Kasumi-1 (cell line): ENCODE data around the gene BRIP1.

Experiments
- DNase-seq, 2 experiments: peaks; one replicate each; lab custom pipeline; 2025; lab: John Stamatoyannopoulos, UW

The BRIP1 gene

DNA sequence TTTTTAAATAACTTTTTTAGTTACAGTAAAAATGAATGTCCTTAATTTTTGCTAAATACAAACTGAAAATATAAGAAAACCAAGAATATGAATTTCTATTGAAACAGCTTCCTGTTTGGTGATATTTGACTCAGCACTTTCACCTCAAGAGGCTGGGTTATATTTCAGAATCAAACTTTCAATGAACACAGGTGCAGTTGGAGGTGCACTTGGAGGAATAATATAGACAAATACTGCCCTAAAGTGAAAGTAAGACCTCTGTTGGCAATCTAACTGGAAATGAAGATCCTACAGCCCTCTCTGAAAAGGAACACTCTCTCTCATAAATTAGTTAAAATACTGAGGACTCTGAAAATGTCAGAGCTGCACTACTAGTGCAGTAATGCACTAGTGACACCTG is 106.2 kb downstream of the BRIP1 start:
- peak in 1 of 2 experiments; percentile 29 for DNase-seq

GRCh38 chr17:61756561-61756960 is 106.8 kb downstream of the BRIP1 start:
- DNase-seq = peak in 1 of 2 experiments; percentile 20

DNA sequence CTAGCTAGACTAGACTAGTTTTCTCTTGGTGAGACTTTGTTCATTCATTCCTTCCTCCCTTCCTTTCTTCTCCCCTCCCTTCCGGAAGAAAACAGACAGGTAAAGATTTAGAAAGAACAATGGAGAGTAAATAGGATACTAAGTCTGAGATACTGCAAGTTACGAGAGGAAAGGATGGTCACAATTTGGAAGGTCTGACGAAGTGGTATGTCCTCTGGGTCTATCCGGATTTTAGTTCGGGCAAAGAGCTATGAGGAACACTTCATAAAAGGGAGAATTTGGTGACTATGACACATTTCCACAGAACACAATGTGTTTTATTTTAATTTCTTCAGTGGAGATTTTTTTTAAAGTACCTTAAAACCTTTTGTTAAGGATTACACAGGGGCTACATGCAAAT is 107.7 kb downstream of the BRIP1 start:
- DNase-seq = no peak

DNA sequence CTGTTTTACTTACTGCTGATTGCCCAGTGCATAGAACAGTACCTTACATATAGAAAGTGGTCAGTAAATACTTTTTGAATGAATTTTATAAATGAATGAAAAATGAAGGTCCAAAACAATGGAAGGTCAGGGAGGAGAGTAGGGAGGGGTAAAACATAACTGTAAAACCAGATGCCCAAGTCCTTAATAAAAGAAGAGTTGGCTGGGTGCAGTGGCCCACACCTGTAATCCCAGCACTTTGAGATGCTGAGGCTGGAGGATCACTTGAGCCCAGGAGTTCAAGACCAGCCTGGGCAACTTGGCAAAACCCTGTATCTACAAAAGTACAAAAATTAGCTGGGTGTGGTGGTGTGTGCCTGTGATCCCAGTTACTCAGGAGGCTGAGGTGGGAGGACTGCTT is 108.2 kb downstream of the BRIP1 start:
- DNase-seq = no peak

DNA sequence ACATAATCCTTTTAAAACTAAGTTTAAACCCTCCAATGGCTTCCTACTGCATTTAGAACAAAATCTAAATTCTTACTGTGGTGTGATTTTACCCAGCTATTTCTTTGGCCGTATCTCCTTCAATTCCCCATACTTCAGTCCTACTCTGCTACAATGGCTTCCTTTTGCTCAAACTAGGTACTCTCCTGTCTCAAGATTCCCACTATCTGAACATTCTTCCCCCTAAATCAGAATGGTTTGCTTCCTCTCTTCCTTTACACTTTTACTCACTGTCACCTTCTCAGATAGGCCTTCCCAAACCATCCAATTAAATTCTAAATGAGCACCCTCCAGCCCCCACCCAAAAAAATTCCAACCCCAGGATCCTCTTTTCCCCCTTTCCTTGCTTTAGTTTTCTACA is 109.2 kb downstream of the BRIP1 start:
- DNase-seq = no peak

GRCh38 chr17:61753696-61754095 is 109.6 kb downstream of the BRIP1 start:
- DNase-seq = no peak

DNA sequence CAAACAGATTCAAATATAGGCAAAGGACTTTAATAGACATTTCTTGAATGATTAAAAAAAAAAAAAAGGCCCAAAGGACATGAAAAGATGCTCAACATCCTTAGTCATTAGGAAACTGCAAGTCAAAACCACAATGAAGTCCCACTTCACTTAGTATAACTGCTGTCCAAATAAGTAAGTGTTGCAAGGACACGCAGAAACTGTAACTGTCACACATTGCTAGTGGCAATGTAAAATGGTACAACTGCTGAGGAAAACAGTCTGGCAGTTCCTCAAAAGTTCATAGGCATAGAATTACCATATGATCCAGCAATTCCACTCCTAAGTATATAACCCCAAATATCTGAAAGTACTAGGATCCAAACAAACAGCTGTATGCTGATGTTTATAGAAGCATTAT is 112.7 kb downstream of the BRIP1 start:
- DNase-seq = peak; percentile 87 to 90

DNA sequence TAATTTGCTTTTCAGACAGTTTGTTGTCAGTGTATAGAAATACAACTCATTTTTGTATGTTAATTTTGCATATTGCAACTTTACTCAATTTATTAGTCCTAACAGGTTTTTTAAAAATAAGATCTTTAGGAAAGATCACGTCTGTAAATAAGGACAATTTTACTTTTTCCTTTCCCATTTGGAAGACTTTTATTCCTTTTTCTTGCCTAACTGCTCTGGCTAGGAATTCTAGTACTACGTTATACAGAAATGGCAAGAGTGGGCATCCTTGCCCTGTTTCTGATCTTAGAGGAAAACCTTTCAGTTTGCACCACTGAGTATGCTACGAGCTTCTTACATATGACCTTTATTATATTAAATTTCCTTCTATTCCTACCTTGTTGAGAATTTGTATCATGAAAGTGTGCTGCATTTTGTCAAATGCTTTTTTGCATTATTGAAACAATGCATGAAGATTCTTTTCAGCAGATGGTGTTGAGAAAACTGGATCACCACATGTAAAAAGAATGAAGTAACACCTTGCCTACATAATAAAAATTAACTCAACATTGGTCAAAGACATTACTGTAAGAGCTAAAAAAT is 113.4 kb downstream of the BRIP1 start:
- DNase-seq = no peak

GRCh38 chr17:61746248-61746985 is 116.9 kb downstream of the BRIP1 start:
- DNase-seq = no peak

GRCh38 chr17:61744804-61745203 is 118.5 kb downstream of the BRIP1 start:
- DNase-seq = no peak

- no peak for DNase-seq
These were observed 119.1 kb downstream of the BRIP1 start for GRCh38 chr17:61744252-61744651.

DNA sequence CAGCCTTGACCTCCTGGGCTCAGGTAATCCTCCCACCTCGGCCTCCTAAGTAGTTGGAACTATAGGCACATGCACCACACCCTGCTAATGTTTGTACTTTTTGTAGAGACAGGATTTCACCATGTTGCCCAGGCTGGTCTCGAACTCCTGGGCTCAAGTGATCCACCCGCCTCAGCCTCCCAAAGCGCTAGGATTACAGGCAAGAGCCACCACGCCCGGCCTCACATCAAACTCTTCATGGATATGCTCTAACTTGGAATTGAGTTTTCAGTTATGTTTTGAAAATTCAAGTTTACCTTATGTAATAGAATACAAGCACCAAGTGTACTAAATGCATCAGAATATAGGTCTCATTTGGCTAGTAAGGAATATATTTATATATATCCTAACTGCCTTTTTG is 119.6 kb downstream of the BRIP1 start:
- no peak for DNase-seq

DNA sequence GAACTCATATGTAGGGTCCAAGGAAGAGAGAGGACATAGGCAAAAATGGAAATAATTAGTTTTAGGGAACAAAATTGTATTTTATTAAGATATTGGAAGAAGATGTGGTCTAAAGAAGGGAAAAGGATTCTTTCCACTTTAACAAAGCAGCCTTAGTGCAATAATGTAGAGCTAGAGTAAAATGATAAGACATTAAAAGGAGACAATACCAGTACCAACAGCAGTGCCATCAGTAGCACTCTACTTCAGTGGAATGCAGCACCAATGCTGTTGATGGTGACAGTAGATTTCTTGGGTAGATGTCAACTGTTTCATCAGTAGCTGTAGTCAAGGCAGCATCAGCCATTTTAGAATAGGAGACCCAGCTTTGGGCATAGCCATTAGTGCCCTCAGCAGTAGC is 124.3 kb downstream of the BRIP1 start:
- DNase-seq = no peak

DNA sequence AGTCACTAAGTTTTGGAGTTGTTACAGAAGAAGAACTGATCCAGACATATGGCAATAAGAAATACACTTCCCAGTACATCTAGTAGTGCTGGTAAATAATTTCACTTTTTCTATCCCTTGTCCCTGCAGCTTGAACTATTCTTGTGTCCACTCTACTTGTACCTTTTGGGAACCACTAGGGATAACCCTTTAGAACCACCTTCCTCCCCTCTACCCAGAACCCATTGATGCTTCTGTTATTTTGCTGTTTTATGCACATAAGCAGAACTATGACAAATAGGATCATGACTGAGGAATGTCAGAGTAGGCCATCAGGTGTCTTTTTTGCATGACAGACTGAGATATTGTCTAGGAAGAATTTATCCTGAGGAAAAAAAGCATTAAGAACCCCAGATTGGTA is 125.1 kb downstream of the BRIP1 start:
- DNase-seq = no peak

- DNase-seq = no peak
These were observed 125.5 kb downstream of the BRIP1 start for GRCh38 chr17:61737820-61738219.

DNA sequence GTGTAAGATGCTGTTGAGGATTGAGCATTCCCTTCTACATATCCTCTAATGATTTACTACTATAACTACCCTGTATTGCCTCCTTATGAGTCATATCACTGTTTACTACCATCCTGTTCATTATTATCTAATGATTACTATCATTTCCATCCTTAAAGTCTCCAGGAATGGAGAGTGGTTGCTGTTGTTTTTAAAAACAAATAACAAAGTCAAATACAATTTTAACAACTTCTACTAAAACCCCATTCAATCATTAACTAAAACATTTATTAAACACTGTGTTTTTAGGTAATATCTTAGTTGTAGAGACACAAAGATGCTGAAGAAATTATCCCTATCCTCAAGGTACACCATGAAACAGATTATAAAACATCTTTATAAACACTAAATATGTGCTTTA is 126.9 kb downstream of the BRIP1 start:
- no peak for DNase-seq

DNA sequence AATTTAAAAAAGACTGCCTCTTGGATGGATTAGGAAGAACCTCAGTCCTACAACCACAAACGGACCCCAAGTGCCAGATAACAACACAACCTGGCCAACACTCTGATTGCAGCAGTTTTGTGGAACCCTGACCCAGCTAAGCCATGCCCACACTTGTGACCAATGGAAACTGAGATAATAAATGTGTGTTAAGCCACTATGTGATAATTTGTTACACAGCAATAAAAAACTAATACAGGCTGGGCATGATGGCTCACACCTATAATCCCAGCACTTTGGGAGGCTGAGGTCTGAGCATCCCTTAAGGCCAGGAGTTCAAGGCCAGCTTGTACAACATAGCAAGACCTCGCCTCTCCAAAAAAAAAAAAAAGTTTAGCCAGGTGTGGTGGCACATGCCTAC is 127.5 kb downstream of the BRIP1 start:
- no peak for DNase-seq

DNA sequence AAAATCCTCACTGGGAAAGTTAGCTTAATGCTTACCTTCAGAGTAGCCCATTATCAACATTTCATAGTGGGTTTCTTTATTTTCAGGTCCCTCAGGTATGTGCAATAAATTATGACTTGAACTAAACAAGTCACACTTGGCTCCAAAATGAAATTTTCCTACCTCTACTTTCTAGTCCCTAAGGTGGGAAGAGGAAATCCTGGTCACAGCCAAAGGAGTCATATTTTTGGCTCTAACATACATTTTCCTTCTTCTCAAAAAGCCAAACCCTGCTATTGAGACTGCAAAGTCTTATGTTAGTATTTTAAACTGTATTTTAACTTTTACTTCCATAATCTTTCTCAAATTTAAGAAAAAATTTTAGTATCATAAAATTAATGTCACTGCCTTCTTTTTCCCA is 128.9 kb downstream of the BRIP1 start:
- DNase-seq = no peak

- DNase-seq = no peak
These were observed 129.3 kb downstream of the BRIP1 start for GRCh38 chr17:61734012-61734411.

DNA sequence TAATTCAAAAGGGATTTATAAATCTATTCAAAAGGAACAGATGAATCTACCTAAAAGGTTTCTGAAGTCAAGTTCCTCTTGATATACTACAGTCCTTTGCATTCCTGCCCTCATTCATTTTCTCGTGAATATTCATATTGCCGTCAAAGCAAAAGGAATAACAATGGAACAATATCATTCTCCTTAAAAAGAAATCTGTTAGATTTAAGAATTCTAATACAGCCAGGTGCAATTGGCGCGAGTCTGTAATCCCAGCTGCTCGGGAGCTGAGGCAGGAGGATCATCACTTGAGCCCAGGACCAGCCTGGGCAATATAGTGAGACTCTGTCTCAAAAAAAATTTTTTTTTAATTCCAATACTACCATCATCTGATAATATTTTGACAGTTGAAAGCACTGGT is 130.3 kb downstream of the BRIP1 start:
- no peak for DNase-seq

DNA sequence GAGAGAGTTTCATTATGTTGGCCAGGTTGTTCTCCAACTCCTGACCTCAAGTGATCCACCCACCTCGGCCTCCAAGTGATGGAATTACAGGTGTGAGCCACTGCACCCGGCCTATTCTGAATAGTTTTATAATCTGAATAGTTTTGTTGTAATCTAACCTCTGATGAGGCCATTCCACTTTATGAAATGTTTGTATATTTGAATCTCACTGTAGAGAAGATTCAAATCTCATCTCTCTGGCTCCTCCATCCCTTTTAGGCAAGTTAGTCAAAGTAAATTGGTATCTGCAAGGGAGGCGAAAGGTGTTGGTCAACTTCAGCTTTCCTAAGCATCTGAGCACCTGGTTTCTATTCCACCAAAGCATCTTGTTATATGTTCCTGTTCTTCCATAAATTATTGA is 131.2 kb downstream of the BRIP1 start:
- DNase-seq = no peak

GRCh38 chr17:61731330-61731729 is 132.0 kb downstream of the BRIP1 start:
- DNase-seq = no peak

GRCh38 chr17:61729690-61730268 is 133.5 kb downstream of the BRIP1 start:
- no peak for DNase-seq
